HEK293 (cell line): Measurements from ENCODE around the gene SHLD2.
"Not testable (repeated sequence)": the region's sequence is repeated elsewhere in the genome, so short reads cannot be mapped to it uniquely, and the experiment has no call there.

Source experiments
- ZNF274 ChIP-seq, 2 experiments: fragments of 200-500 bp in 1 of 2; fragments of 450-650 bp in 1 of 2; sonication (Bioruptor generic) in 1 of 2; formaldehyde crosslinking in 1 of 2; IDR thresholded peaks; 2 replicates each; pipeline versions ENCODE4 v1.5.1 to v1.6.1; 2014 to 2016; ENCODE audit warnings: borderline replicate concordance in 1 of 2, inconsistent platforms in 1 of 2, low read length in 1 of 2, missing biosample characterization in 1 of 2, missing genetic modification characterization in 1 of 2
- ZNF48 ChIP-seq: fragments of 450-650 bp; formaldehyde crosslinking; IDR thresholded peaks from 2 replicates; pipeline ENCODE4 v1.5.1; 2016; ENCODE audit warnings: missing biosample characterization, missing genetic modification characterization
- ZNF600 ChIP-seq: fragments of 450-650 bp; formaldehyde crosslinking; IDR thresholded peaks from 2 replicates; pipeline ENCODE4 v1.5.1; 2016; ENCODE audit warnings: missing biosample characterization, missing genetic modification characterization
- TF ChIP-seq, protein P1 (sequence below): fragments of 450-650 bp; formaldehyde crosslinking; IDR thresholded peaks from 2 replicates; pipeline ENCODE4 v1.5.1; 2016; ENCODE audit warnings: missing biosample characterization, missing genetic modification characterization
- TF ChIP-seq, protein P2 (sequence below): fragments of 450-650 bp; formaldehyde crosslinking; IDR thresholded peaks from 2 replicates; pipeline ENCODE4 v1.5.1; 2016; ENCODE audit warnings: missing biosample characterization, missing genetic modification characterization

DNA sequence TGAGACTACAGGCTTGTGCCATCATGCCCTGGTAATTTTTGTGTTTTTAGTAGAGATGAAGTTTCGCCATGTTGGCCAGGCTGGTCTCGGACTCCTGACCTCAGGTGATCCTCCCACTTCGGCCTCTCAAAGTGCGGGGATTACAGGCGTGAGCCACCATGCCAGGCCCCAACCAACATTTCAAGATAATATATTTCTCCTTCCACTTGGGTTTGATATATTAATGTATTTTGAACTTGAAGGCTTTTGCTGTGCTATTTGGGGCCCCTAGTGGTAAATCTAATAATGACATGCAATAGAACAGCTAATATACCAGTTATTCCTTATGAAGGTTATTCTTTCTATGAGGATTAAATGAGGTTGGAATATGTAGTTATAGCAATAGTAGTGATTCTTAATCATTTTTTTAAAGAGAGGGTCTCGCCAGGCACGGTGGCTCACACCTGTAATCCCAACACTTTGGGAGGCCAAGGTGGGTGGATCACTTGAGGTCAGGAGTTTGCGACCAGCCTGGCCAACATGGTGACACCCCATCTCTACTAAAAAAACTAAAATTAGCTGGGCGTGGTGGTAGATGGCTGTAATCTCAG is 54.1 kb downstream of the SHLD2 start:
- not testable (repeated sequence) for TF ChIP-seq ZNF600 (tag by site-specific recombination); ZNF274 (IDR thresholded peaks at IDR 0.05; ENCODE audit: low read length); ZNF274 (tag by site-specific recombination; IDR thresholded peaks at IDR 0.05; ENCODE audit: borderline replicate concordance); ZNF48 (tag by site-specific recombination)
- TF ChIP-seq, protein P1, sequence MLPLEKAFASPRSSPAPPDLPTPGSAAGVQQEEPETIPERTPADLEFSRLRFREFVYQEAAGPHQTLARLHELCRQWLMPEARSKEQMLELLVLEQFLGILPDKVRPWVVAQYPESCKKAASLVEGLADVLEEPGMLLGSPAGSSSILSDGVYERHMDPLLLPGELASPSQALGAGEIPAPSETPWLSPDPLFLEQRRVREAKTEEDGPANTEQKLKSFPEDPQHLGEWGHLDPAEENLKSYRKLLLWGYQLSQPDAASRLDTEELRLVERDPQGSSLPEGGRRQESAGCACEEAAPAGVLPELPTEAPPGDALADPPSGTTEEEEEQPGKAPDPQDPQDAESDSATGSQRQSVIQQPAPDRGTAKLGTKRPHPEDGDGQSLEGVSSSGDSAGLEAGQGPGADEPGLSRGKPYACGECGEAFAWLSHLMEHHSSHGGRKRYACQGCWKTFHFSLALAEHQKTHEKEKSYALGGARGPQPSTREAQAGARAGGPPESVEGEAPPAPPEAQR (tag by site-specific recombination): not testable (repeated sequence)
- TF ChIP-seq, protein P2, sequence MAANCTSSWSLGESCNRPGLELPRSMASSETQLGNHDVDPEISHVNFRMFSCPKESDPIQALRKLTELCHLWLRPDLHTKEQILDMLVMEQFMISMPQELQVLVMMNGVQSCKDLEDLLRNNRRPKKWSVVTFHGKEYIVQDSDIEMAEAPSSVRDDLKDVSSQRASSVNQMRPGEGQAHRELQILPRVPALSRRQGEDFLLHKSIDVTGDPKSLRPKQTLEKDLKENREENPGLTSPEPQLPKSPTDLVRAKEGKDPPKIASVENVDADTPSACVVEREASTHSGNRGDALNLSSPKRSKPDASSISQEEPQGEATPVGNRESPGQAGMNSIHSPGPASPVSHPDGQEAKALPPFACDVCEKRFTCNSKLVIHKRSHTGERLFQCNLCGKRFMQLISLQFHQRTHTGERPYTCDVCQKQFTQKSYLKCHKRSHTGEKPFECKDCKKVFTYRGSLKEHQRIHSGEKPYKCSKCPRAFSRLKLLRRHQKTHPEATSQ (tag by site-specific recombination): not testable (repeated sequence)
